HepG2 (cell line): ENCODE results near the gene RARA. TPM values are rescaled to one million over a fixed set of nuclear protein-coding genes. Genes with fewer than 3 reads are reported as not detected.

ENCODE experiments used
- AGO2 ChIP-seq: fragments of 200-400 bp; formaldehyde crosslinking; optimal IDR thresholded peaks from 2 replicates; pipeline ENCODE3; 2017; ENCODE audit warnings: mild to moderate bottlenecking, low read depth, low read length, moderate library complexity
- GATA4 ChIP-seq: sonication (generic); IDR thresholded peaks from 2 replicates; pipeline ENCODE4 v1.6.1; 2016; ENCODE audit warnings: antibody characterized with exemption, low read depth, borderline replicate concordance
- KMT2A ChIP-seq: sonication (generic); formaldehyde crosslinking; IDR thresholded peaks from 2 replicates; pipeline ENCODE4 v1.4.0; 2020; ENCODE audit warnings: missing genetic modification reagents
- SAFB2 ChIP-seq: sonication (generic); formaldehyde crosslinking; IDR thresholded peaks from 2 replicates; pipeline ENCODE4 v1.5.1; 2020; ENCODE audit warnings: missing genetic modification reagents, low read depth, mild to moderate bottlenecking, borderline replicate concordance
- SNRNP70 ChIP-seq: fragments of 200-400 bp; formaldehyde crosslinking; IDR thresholded peaks from 2 replicates; pipeline ENCODE4 v1.6.1; 2017; ENCODE audit warnings: mild to moderate bottlenecking, low read depth, low read length, moderate library complexity
- SP1 ChIP-seq, 2 experiments: fragments of 450-650 bp in 1 of 2; sonication (generic) in 1 of 2; formaldehyde crosslinking in 1 of 2; IDR thresholded peaks; 2 replicates each; pipeline versions ENCODE4 v1.4.0 to v1.6.1; 2016 to 2020; ENCODE audit warnings: missing genetic modification reagents in 1 of 2
- SP2 ChIP-seq: sonication (generic); formaldehyde crosslinking; IDR thresholded peaks from 2 replicates; pipeline ENCODE4 v1.5.1; 2020; ENCODE audit warnings: mild to moderate bottlenecking, missing genetic modification reagents
- TBP ChIP-seq: sonication (generic); formaldehyde crosslinking; IDR thresholded peaks from 2 replicates; pipeline ENCODE4 v1.5.0; 2020; ENCODE audit warnings: missing genetic modification reagents
- U2AF1 ChIP-seq: fragments of 200-400 bp; formaldehyde crosslinking; optimal IDR thresholded peaks from 2 replicates; pipeline ENCODE3; 2017; ENCODE audit warnings: mild to moderate bottlenecking, low read depth, low read length
- YEATS2 ChIP-seq: sonication (generic); formaldehyde crosslinking; IDR thresholded peaks from 2 replicates; pipeline ENCODE4 v1.4.0; 2020; ENCODE audit warnings: missing genetic modification reagents, borderline replicate concordance
- ZNF124 ChIP-seq: sonication (generic); formaldehyde crosslinking; IDR thresholded peaks from 2 replicates; pipeline ENCODE4 v1.4.0; 2020; ENCODE audit warnings: missing genetic modification reagents
- ZNF3 ChIP-seq: IDR thresholded peaks from 2 replicates; pipeline ENCODE4 v1.7.0; 2017; ENCODE audit warnings: inconsistent platforms
- ZNF468 ChIP-seq: sonication (generic); formaldehyde crosslinking; IDR thresholded peaks from 2 replicates; pipeline ENCODE4 v1.8.0; 2022; ENCODE audit warnings: mild to moderate bottlenecking, moderate library complexity, missing genetic modification reagents
- ZNF567 ChIP-seq: sonication (generic); formaldehyde crosslinking; IDR thresholded peaks from 2 replicates; pipeline ENCODE4 v1.8.1; 2023; ENCODE audit warnings: mild to moderate bottlenecking, missing genetic modification reagents, borderline replicate concordance
- ZNF766 ChIP-seq: sonication (generic); formaldehyde crosslinking; IDR thresholded peaks from 2 replicates; pipeline ENCODE4 v1.5.0; 2020; ENCODE audit warnings: missing genetic modification reagents, borderline replicate concordance
- ZNF883 ChIP-seq: sonication (generic); formaldehyde crosslinking; IDR thresholded peaks from 2 replicates; pipeline ENCODE4 v1.5.1; 2020; ENCODE audit warnings: mild to moderate bottlenecking, missing genetic modification reagents; ENCODE audit errors: not compliant biosample characterization
- polyA plus RNA-seq, 8 experiments: library from polyadenylated mRNA; depleted of rRNA in 3 of 8; stranded (reverse) in 7 of 8; unstranded in 1 of 8; fragments of >200 nt; fragmentation: Illumina TruSeq in 4 of 8; extraction: Trizol in 4 of 8; gene quantifications; 2 replicates each; pipeline versions ENCODE4 v1.2.1 to v1.2.3, GENCODE V29; 2011 to 2016; ENCODE audit warnings: low read depth in 4 of 8, missing spikeins in 1 of 8, mixed read lengths in 1 of 8; ENCODE audit not compliant: insufficient read depth in 1 of 8
- total RNA-seq, 5 experiments: library from RNA; depleted of rRNA; stranded (reverse); fragments of >200 nt; fragmentation: Illumina TruSeq; extraction: Trizol; gene quantifications; 2 replicates each; pipeline ENCODE4 v1.2.3, GENCODE V29; 2016; ENCODE audit warnings: low read depth in 1 of 5
- TF ChIP-seq, protein P1 (sequence below): IDR thresholded peaks from 2 replicates; pipeline ENCODE4 v1.6.1; 2016; ENCODE audit warnings: control low read depth
- TF ChIP-seq, protein P2 (sequence below): sonication (generic); formaldehyde crosslinking; IDR thresholded peaks from 2 replicates; pipeline ENCODE4 v1.4.0; 2020; ENCODE audit warnings: missing genetic modification reagents, borderline replicate concordance
- TF ChIP-seq, protein P3 (sequence below): sonication (generic); formaldehyde crosslinking; conservative IDR thresholded peaks from 2 replicates; pipeline ENCODE4 v1.4.0; 2020; ENCODE audit warnings: missing genetic modification reagents
- TF ChIP-seq, protein P4 (sequence below): sonication (generic); formaldehyde crosslinking; IDR thresholded peaks from 2 replicates; pipeline ENCODE4 v1.4.0; 2020; ENCODE audit warnings: mild to moderate bottlenecking, low read depth, missing genetic modification reagents

RARA gene
- total and polyA plus RNA-seq, 2 of the 13 experiments (the other 11 are each of a cell fraction or from before 2014, with no cell fraction given), result 6.4 to 8.6 TPM

DNA sequence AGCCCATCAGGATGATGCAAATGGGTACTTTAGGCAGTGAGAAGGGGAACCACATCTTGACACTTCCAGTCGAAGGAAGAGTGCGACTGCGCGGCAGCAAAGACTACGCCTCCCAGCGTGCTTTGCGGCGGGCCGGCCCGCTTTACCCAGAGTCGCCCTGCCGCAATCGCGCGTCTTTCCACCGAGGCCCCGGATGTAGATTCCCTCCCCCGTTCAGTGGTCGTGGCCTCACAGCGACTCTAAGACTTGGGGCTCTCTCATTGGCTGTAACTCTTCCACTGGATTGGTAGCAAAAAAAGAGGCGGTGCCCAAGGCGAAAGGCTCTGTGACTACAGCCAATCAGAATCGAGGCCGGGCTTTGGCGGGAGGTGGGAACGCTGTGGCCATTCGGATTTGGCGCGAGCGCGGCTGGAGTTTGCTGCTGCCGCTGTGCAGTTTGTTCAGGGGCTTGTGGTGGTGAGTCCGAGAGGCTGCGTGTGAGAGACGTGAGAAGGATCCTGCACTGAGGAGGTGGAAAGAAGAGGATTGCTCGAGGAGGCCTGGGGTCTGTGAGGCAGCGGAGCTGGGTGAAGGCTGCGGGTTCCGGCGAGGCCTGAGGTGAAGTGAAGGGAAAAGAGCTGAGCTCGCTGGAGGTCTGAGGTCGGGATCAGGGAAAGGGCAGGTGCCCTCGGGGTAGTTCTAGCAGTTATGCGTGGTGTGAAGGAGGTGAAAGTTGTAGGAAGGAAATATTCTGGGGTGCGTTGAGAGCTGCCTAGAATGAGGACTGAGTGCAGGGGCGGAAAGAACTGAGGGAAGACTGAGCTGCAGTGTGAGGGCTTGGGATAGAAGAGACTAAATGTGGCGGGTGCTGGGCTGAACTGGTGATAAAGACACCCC, 21.2 kb upstream of the RARA start, which contains the start of gene CDC6 (continued):
- TF ChIP-seq ZNF567 (CRISPR knock-in tag) (0 out of 2 replicates have a peak, but pooled peaks have one; percentile 83), AGO2 (peak; percentile 73), ZNF468 (CRISPR knock-in tag) (no peak), YEATS2 (peak; percentile 99), SP2 (CRISPR knock-in tag) (peak; percentile 87), SP1 (IDR thresholded peaks at IDR 0.05) (no peak), SP1 (CRISPR knock-in tag; IDR thresholded peaks at IDR 0.05) (peak; percentile 85), SAFB2 (CRISPR knock-in tag) (peak; percentile 78; the same call in 1 of the 2 replicates), TBP (CRISPR knock-in tag) (0 out of 2 replicates have a peak, but pooled peaks have one; percentile 25), ZNF3 (no peak), U2AF1 (peak; percentile 89), GATA4 (no peak), ZNF883 (CRISPR knock-in tag) (peak; percentile 77), ZNF766 (CRISPR knock-in tag) (no peak; the same call in 1 of the 2 replicates), SNRNP70 (no peak), KMT2A (CRISPR knock-in tag) (peak; percentile 93), ZNF124 (CRISPR knock-in tag) (peak; percentile 86)
- TF ChIP-seq, protein P1, sequence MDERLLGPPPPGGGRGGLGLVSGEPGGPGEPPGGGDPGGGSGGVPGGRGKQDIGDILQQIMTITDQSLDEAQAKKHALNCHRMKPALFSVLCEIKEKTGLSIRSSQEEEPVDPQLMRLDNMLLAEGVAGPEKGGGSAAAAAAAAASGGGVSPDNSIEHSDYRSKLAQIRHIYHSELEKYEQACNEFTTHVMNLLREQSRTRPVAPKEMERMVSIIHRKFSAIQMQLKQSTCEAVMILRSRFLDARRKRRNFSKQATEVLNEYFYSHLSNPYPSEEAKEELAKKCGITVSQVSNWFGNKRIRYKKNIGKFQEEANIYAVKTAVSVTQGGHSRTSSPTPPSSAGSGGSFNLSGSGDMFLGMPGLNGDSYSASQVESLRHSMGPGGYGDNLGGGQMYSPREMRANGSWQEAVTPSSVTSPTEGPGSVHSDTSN (CRISPR knock-in tag), result 0 out of 2 replicates have a peak, but pooled peaks have one; percentile 36
- TF ChIP-seq, protein P2, sequence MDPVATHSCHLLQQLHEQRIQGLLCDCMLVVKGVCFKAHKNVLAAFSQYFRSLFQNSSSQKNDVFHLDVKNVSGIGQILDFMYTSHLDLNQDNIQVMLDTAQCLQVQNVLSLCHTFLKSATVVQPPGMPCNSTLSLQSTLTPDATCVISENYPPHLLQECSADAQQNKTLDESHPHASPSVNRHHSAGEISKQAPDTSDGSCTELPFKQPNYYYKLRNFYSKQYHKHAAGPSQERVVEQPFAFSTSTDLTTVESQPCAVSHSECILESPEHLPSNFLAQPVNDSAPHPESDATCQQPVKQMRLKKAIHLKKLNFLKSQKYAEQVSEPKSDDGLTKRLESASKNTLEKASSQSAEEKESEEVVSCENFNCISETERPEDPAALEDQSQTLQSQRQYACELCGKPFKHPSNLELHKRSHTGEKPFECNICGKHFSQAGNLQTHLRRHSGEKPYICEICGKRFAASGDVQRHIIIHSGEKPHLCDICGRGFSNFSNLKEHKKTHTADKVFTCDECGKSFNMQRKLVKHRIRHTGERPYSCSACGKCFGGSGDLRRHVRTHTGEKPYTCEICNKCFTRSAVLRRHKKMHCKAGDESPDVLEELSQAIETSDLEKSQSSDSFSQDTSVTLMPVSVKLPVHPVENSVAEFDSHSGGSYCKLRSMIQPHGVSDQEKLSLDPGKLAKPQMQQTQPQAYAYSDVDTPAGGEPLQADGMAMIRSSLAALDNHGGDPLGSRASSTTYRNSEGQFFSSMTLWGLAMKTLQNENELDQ (CRISPR knock-in tag), result 0 out of 2 replicates have a peak, but pooled peaks have one; percentile 13
- TF ChIP-seq, protein P3, sequence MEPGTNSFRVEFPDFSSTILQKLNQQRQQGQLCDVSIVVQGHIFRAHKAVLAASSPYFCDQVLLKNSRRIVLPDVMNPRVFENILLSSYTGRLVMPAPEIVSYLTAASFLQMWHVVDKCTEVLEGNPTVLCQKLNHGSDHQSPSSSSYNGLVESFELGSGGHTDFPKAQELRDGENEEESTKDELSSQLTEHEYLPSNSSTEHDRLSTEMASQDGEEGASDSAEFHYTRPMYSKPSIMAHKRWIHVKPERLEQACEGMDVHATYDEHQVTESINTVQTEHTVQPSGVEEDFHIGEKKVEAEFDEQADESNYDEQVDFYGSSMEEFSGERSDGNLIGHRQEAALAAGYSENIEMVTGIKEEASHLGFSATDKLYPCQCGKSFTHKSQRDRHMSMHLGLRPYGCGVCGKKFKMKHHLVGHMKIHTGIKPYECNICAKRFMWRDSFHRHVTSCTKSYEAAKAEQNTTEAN (CRISPR knock-in tag), result 0 out of 2 replicates have a peak, but pooled peaks have one; percentile 64
- TF ChIP-seq, protein P4, sequence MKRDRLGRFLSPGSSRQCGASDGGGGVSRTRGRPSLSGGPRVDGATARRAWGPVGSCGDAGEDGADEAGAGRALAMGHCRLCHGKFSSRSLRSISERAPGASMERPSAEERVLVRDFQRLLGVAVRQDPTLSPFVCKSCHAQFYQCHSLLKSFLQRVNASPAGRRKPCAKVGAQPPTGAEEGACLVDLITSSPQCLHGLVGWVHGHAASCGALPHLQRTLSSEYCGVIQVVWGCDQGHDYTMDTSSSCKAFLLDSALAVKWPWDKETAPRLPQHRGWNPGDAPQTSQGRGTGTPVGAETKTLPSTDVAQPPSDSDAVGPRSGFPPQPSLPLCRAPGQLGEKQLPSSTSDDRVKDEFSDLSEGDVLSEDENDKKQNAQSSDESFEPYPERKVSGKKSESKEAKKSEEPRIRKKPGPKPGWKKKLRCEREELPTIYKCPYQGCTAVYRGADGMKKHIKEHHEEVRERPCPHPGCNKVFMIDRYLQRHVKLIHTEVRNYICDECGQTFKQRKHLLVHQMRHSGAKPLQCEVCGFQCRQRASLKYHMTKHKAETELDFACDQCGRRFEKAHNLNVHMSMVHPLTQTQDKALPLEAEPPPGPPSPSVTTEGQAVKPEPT, result no peak
